Measurements from ENCODE around the gene RGS9.

GRCh38 chr17:65163990-65164495 lies 26.9 kb downstream of the RGS9 start:
- TF ChIP-seq CTCF (IDR thresholded peaks at IDR 0.05; ENCODE audit: low read length) (no peak), EZH2 (optimal IDR thresholded peaks at IDR 0.05; ENCODE audit: low read depth, low read length) (no peak), EZH2phosphoT487 (IDR thresholded peaks at IDR 0.05; ENCODE audit: low read length) (no peak)

All from MM.1S (cell line).